ENCODE results near the gene RBM43.
A peak's percentile ranks its signal among the peaks of the same experiment; 100 is the strongest.

DNA sequence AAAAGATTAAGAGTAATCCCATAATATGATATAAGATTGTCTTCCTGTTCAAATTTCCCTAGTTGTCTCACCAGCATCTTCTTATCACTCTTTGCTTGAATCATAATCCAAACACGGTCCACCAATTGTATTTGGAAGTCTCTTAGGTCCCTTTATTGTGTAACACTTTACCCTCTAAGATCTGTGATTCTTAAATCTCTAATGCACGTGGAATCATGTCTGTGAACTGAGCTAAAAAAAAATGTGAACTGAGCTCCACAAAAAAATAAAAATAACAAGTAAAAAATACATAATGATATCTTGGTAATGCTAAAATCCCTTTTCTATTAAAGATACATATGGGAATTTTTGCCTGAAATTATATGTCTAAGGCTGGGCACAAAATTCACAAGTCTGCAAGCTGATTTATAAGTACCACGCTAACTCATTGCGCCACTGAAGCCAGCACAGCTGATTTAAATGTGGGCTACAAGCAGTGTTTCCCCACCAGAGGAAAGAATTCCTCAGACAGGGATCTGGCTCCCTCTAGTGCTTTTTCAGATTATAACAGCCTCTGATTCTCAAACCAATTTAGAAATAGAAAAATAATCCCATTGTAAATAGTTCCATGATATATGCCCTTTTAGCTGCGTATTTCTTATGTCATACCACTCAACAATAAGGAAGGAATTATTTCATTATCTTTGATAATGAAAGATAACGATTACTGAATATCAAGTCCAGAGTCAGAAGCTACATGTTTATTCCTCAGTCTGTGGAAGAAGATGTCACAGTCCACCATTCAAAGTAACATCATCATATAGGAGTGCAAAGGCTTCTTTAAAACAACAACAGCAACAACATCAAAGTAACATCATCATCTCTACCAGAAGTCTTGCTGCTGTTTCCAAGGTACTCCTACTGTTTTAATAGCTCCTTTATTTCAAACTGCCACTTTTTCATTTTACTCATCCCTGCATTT lies 22.9 kb downstream of the RBM43 start:
- no peak for TF ChIP-seq POLR2A (IDR thresholded peaks at IDR 0.05)
- TF ChIP-seq, protein P1, sequence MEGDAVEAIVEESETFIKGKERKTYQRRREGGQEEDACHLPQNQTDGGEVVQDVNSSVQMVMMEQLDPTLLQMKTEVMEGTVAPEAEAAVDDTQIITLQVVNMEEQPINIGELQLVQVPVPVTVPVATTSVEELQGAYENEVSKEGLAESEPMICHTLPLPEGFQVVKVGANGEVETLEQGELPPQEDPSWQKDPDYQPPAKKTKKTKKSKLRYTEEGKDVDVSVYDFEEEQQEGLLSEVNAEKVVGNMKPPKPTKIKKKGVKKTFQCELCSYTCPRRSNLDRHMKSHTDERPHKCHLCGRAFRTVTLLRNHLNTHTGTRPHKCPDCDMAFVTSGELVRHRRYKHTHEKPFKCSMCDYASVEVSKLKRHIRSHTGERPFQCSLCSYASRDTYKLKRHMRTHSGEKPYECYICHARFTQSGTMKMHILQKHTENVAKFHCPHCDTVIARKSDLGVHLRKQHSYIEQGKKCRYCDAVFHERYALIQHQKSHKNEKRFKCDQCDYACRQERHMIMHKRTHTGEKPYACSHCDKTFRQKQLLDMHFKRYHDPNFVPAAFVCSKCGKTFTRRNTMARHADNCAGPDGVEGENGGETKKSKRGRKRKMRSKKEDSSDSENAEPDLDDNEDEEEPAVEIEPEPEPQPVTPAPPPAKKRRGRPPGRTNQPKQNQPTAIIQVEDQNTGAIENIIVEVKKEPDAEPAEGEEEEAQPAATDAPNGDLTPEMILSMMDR (IDR thresholded peaks at IDR 0.05), result peak; percentile 41 to 86 (median 76)
